Fibroblast of skin of left biceps (primary cell): ENCODE results near the gene CCDC50.
A peak's percentile ranks its signal among the peaks of the same experiment; 100 is the strongest.

Source experiments
- DNase-seq, 2 experiments: peaks; one replicate each; pipeline ENCODE4 v3.0.0-alpha.2; 2013; ENCODE audit warnings: low read depth in 2 of 2

Gene CCDC50

GRCh38 chr3:191379446-191379845 lies 50.3 kb downstream of the CCDC50 start:
- DNase-seq, result no peak

- DNase-seq, result no peak
These were observed 50.8 kb downstream of the CCDC50 start for GRCh38 chr3:191380001-191380400.

- no peak for DNase-seq
These were observed 52.1 kb downstream of the CCDC50 start for GRCh38 chr3:191381303-191381702.

GRCh38 chr3:191382661-191383060 lies 53.5 kb downstream of the CCDC50 start:
- no peak for DNase-seq

GRCh38 chr3:191383124-191383523 lies 53.9 kb downstream of the CCDC50 start:
- DNase-seq, result peak; percentile 55 to 61

GRCh38 chr3:191385101-191385500 lies 55.9 kb downstream of the CCDC50 start:
- DNase-seq, result peak in 1 of 2 experiments; percentile 29

- DNase-seq, result no peak
These were observed 58.4 kb downstream of the CCDC50 start for GRCh38 chr3:191387441-191388077.

- no peak for DNase-seq
These were observed 59.6 kb downstream of the CCDC50 start for GRCh38 chr3:191388823-191389222.

GRCh38 chr3:191390580-191390979 lies 61.4 kb downstream of the CCDC50 start:
- no peak for DNase-seq

GRCh38 chr3:191391861-191392808 lies 62.9 kb downstream of the CCDC50 start:
- no peak for DNase-seq

- no peak for DNase-seq
These were observed 64.0 kb downstream of the CCDC50 start for GRCh38 chr3:191393146-191393545.

GRCh38 chr3:191397771-191398170 lies 68.6 kb downstream of the CCDC50 start:
- DNase-seq, result no peak

- DNase-seq, result no peak
These were observed 69.4 kb downstream of the CCDC50 start for GRCh38 chr3:191398607-191399006.

- DNase-seq, result no peak
These were observed 70.7 kb downstream of the CCDC50 start for GRCh38 chr3:191399918-191400317.

GRCh38 chr3:191401775-191402357 lies 72.7 kb downstream of the CCDC50 start:
- no peak for DNase-seq

GRCh38 chr3:191409791-191410359 lies 80.7 kb downstream of the CCDC50 start:
- DNase-seq, result no peak

GRCh38 chr3:191412759-191413158 lies 83.6 kb downstream of the CCDC50 start:
- peak; percentile 86 to 88 for DNase-seq

- DNase-seq, result no peak
These were observed 85.1 kb downstream of the CCDC50 start for GRCh38 chr3:191414286-191414685.

- no peak for DNase-seq
These were observed 85.5 kb downstream of the CCDC50 start for GRCh38 chr3:191414732-191415131.

GRCh38 chr3:191415566-191415965 lies 86.4 kb downstream of the CCDC50 start:
- DNase-seq, result no peak

- no peak for DNase-seq
These were observed 88.2 kb downstream of the CCDC50 start for GRCh38 chr3:191417457-191417729.

GRCh38 chr3:191420771-191421170 lies 91.6 kb downstream of the CCDC50 start:
- no peak for DNase-seq

- no peak for DNase-seq
These were observed 95.7 kb downstream of the CCDC50 start for GRCh38 chr3:191424881-191425280.
